GM18909 (cell line): Measurements from ENCODE around the gene DUSP22.
A peak's percentile ranks its signal among the peaks of the same experiment; 100 is the strongest.
"Not testable (repeated sequence)": the region's sequence is repeated elsewhere in the genome, so short reads cannot be mapped to it uniquely, and the experiment has no call there.

Source experiments
- ATAC-seq: cut with Tn5 transposase; IDR thresholded peaks from one replicate; pipeline ENCODE4 v1.9.1; 2021; ENCODE audit warnings: mild to moderate bottlenecking; ENCODE audit not compliant: unreplicated experiment, poor library complexity

Gene DUSP22

DNA sequence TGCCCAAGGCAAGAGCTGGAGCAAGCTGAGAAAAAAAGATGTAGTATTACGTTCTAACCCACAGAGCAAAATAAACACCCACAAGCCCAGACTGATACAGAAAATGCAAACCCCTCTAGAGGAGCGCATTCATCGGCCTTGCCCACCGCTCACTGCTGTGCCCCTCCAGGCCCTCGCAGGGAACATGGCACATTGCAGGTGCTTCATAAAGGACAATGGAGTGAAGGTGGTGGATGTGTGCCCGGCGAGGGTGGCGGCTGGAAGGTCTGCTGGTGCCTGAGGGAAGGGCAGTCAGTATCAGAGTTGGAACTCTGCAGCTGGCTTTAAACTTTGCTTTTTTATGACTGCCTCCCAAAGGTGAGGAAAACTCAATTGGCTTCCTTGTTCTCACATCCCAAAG is 80.7 kb downstream of the DUSP22 start:
- no peak for ATAC-seq

DNA sequence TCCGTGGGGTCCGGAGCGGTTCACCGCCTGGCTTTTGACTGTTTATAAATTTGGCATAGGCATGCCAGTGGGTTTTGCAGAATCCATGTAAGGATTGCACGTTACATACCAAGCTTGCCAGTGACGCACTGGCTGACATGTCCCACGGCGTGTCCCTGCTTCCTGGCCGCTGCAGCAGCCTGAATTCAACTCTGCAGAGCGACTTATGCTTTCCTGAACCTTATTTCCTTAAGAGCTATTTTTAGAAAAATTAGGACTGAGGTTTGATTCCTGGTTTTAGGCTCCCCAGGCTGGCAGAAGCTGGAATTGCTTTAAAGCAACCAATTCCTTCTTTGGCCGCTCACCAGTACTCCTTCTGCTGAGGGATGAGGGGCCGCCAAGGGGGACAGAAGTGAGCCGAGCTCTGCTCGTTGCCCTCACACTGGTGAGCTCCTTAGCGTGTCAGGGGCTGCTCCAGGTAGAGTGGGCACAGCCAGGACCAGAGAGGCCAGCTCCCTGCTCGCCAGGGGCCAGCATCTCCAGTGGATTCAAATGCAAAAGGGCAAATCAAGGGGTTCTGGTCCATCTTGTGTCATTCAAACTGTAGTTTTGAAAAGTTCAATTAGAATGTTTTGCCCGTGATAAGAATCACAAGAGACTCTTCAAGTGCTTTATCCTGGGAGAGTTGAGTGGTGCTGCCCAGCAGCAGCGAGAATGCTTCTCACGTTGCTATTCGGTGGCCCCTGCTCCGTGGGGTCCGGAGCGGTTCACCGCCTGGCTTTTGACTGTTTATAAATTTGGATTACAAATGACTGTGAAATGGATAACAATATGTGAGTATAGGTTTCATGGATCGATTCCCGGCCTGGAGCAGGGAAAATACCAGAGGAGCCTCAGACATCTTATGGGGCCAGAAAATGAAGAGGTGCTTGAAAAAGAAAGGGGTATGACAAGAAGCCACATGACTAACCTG is 81.8 kb downstream of the DUSP22 start:
- no peak for ATAC-seq

DNA sequence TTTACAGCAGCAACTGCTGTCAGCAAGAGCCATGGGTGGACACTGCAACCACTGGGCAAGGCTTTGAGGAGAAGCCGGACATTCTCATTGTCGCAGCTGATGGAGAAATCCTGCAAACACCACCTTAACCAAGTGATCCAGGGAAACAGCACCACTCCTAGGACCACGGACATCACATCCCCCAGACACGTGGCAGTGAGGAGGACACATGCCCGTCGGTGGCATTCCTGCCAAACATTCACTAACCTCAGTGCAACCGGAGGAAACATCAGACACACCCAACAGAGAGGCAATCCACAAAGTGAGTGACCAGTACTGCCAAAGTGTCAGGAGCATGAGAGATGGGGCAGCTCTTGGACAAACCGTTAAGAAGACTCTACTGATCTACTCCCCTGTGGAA is 82.7 kb downstream of the DUSP22 start:
- no peak for ATAC-seq

DNA sequence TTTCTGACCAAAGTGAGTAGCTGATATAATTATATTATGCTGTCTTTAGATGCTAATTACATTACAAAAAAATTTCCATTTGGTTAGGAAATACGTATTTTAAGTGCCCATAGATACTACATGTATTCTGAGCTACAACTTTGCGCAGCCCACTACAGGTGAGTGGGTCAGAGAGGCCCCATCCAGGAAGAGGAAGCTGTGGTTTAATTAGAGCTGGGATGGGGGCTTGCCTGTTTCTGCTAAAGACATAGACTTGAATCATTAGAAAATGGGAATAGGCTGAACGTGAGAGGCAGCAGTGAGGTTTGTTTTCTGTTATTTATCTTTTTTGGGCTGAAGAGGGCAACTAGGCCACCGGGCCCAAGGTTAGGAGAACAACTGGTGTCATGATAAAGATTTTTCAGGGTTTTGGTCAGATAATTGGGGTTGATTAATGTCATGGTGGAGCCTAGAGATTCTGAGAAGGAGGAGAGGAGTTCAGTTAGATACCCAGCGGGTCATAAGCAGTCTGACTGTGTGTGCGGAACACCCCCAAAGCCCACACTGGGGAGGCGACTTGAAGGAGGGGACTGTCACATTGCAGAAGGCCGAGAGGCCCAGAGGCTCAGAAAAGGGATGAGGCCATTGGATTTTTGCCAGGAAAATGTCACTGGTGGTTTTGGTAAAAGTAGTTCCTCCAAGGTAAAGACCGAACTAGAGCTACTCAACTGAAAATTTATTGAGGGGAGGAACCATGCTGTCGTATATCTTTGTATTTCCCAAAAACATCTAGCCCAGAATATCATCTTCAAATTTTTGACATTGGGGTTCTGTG is 84.7 kb downstream of the DUSP22 start:
- ATAC-seq = no peak

DNA sequence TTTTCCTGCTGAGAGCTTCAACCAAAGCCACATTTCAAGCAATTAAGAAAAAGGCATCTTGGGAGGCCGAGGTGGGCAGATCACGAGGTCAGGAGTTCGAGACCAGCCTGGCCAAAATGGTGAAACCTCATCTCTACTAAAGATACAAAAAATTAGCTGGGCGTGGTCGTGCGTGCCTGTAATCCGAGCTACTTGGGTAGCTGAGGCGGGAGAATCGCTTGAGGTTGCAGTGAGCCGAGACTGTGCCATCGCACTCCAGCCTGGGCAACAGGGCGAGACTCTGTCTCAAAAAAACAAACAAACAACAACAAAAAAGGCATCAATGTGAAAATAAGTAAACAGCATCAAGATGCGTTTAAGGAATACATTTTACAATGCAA is 85.3 kb downstream of the DUSP22 start:
- ATAC-seq = not testable (repeated sequence)

DNA sequence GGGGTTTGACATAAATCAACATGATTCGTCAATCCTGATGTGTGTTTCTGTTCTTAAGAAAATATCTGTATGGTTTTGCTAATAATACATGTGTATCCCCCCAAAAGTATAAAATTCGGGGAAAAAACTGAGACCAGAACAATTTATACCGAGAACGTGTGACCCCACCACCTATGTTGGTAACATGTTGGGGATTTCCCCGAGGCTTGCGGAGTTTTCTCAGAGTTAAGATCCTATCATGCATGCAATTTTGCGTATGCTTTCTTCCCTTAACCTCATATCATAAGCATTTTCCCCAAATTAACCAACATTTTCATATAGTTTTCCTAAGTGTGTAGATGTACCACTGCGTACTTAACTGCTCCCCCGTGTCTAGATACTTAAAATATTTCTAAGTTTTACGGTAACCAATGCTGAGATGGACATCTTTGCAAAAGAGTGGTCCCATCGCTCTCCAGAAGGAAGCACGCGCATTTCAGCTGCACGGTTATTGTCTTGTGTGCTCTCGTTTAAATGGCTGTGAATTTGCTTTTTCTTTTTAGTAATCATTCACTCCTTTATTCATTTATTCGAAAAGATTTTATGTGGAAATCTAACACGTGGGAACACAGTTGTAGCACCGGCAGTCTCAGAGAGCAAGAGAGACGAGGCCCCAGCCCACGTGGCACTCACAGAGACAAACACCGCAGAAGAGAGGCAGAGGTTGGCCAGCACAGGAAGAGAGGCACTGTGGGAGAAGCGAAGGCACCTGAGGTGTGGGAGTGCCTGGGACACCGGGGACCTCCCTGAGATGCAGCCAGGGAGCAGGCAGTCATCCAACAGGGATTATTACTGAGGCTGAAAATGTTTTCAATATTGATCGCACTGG is 86.0 kb downstream of the DUSP22 start:
- no peak for ATAC-seq

DNA sequence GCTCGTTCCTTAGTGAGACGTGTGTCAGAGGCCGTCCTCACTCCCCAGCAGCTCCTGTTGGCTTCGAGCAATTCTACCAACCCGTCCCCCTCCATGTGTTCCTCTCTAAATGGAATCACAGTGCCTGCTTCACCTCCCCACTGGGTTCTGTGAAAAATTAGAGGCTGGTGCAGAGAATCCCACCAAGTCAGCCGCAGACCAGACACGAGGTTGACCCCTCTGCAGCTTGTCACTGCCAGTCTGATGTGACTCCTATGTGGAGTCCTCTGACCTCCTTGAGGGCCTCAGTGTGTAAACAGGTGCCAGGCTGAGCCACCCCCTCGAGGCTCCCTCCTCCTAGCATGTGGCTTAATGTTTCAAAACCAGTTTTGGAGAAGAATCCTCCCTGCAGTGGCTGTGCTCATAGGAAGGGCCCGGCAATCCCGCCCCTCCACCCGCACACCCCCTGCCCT is 86.7 kb downstream of the DUSP22 start:
- ATAC-seq = peak; percentile 5

DNA sequence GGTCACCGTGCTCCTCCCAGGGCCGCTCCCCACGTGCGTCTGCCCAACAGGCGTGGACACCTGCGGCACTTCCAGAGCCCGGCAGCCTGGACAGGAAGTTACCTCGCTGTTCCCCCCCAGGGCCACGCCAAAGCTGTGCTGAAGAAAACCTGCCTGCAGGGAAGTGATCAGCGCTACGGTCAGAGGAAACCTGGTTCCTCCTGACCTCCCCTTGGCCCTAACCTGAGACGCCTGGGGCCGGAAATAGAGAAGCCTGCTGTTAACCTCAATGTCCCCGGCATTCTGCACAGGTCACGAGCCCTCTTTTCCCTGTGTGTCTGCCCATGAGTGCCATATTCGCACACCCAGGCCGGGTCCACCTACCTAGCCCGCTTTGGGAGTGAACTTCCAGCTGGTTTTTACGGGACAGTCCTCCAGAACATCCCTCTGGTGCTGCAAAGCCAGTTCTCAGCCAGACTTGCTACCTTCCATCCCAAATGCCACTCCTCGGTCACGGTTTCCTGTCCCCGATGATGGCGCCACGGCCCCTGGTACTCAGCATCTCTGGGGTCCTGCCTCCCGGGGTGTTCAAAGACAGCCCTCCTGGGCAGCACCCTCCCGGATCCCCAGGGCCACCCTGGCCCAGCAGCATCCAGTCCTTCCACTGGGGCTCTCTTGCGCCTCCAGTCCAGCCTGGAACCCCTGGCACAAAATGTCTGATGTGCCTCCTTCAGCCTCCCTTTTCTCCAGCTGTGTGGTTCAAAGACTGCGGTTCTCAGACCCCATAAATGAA is 87.3 kb downstream of the DUSP22 start:
- ATAC-seq = peak; percentile 59

DNA sequence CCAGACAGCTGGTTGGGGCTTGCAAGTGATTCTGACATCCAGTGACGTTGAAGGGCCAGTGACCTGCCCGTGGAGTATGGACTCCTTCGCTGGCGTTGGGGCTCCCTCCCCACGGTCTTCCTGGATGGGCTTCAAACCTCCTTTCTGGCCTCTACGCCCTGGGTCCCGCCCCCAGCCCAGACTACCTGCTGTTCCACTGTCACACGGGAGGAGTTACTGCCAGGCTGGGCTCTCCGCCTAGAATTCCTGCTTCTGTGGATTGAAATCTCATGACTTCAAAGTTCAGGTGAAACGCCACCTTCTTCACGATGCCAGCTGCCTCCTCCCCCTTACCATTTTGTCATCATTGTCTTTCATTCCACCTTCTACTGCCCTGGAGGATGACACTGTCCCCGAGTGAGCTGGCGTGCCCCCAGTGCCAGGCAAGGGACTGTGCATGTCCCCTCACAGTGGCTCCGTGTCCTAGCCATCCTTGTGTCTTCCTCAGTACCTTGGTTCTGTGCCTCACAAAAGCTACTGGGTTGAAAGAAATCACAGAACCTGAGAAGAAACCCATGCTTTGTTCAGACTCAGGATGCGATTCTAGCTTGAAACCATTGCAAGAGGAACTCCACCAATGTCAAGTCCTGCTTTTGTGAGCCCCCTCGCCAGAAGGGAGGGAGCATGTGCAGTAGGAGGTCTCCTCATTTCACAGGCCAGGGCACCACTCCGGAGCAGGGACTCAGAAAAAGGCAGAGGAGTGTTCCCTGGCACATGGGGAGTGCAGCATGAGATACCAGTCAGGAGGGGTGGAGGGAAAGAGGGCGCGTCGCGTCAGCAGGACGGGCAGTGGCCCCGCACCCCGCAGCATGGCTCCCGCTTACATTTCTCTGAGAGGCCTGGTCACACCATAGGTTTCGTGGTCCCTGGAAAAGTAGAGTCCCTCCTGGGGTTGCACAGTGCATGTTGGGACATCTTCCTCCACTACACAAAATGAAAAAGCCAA is 88.2 kb downstream of the DUSP22 start:
- no peak for ATAC-seq

DNA sequence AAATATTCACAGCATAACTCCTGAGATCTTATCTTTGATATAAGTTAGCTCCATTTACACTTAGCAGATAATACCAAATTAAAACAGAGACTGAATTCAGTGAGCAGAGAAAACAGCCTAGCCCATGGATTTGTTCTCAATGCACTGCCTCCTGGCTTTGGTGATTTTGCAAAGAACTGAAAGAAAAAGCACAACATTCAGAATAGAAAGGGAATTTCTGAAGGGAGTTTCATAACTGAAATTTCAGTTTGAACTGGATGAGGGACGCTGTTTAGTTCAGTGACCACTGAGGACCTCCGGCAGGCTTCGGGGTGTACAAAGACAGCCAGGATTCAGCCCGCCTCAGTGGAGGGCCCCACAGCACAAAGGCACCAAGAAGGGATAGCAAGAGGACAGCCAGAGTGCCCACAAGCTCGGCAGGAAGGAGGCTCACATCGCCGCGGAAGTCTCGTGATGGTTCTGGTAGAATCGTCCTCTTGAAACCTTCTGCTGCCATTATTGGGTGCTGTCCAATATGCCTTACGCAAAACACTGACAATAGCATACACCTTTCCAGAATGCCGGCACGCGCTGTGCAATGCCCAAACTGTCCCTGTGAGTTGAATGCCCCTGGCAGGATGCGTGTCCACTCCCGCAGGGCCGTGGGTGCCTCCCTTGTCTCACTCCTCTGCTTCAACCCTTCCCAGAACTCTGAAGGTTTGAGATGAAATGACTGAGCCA is 89.6 kb downstream of the DUSP22 start:
- ATAC-seq = no peak

DNA sequence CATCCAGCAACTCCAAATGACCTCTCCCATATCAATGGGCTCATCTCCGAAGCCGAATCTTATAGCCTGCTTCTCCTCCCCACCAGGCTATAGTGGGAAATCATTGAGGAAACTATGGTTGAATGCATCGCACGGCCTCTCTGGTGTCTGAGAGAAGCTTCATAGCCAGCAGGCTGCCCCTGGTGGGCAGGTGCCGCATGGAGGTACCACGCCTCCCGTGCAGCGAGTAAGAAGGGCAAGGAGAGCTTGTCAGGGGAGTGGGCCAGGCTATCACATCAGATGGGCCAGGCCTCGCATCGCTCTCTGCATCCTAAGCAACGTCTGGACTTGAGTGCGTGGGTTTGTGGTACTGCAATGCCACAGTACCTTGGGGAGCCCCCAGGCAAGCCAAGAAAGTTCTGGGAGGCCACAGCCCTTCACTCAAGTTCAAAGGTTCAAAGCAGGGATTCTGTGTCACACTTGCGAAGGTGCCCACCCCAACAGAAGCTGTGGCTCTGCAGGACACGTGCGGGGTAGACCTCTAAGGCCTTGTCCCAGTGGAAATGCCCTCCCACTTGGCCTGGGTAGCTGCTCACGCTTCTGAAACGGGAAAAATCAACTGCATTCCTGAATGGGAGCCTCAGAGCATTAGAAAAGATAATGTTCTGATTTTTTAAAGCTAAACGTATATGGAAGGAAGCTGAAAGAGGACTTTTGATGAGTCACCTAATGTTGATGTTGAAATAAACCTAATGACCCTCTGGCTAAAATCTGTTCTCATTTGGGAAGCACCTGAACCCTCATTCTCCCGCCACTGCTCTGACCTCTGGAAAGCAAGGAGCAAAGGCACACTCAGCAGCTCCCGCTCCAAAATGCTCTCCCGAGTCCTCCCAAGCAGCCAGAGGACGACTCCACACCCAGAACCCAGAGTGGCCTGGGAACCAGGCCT is 90.9 kb downstream of the DUSP22 start:
- no peak for ATAC-seq

DNA sequence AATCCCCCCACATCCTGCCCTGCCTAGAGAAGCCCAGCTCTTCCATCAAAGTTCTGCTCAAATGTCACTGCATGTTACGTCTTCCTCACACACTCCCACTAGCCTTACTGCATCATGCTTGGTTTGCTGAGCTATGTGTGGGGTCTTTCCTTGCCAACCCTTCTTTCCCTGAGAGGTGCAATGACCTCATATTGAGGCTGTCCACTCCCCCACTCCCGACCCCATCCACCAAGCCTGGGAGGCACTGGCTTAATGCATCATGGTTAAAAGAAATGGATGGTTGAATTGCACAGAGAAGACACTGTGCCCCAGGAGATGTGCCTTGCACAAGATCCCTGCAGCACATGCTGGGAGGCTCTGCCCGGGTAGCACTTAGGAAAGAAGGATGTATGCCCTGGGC is 91.6 kb downstream of the DUSP22 start:
- ATAC-seq = no peak

DNA sequence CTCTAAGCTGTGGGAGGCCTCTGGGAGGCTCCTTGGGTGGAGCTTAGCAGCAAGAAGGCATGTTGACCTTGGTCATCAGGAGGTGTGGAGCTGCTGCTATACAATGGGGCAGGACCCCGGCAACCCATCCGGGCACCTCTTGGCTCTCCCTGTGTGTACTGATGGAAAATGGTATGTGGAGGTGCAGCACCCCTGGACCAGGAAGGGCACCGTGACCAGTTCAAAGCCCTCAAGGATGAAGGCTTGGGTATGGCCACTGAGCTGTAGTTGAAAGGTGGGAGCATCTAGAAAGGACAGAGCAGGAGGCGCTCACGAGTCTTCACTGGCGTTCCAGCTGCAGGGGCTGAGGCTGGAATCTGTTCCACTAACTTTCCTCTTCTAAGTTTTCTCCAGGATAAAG is 92.6 kb downstream of the DUSP22 start:
- ATAC-seq = no peak

DNA sequence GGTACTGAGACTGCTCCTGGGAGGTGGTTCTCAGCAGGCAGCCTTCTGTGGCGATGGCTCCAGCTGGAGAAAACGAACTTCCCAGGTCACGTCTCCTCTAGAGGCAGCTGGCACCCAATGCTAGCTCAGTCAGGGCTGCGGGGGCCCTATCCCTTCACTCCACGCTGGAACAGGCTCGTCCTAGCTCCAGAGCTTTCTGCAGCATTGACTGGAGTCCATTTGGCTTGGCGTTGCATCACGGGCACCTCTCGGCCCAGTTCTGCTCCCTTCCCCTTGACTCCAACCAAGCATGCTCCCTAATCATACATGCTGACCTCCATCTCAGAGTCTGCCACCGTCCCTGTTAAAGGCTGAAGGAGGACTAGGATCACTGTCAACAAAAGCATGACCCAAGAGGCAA is 93.3 kb downstream of the DUSP22 start:
- ATAC-seq = no peak

DNA sequence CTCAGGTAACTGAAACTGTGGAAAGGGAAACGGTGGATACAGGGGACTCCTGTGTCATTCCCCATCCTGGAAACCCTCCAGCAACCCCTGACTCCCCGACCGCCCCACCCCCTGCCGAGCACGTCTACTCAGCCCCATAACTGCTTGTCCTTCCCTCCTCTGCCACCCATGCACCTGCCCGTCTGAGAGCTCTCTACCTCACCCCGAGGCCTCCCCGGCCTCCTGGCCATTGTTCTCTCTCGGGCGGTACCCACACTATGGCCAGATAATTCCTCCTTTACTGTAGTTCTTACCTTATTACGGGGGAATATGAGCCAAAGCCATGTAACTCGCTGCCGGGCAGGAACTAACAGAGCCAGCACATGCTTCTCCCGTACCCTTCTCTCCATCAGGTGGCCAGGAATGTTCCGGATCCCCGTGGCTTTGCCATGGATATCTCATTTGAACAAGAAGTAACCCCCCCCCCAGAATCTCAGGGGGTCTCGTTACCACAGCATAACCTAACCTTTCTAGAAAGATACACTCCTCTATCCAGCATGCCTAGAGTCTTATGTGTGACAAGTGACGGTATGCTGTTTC is 94.5 kb downstream of the DUSP22 start:
- ATAC-seq = no peak

DNA sequence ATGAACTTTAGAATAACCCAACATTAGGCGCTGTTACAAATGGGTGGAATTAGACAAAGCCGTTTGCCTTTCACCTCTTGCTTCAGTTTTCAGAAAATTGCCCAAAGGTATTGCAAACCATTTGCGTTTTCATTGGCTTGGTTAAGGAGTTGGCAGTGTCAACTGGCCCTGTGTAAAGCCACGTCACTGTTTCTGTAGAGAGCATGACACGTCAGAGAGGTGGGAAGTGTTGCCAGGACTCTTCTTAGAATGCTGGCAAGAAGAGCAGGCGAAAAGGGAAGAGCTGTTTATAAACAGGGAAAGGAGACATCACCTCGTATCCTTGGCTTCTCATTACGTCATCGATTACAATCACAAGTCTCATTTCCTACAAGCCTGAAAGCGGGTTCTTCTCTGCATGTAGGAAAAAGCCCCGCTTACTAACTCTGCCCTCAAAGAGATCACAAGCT is 95.0 kb downstream of the DUSP22 start:
- no peak for ATAC-seq
